Erythroblast (primary cell): ENCODE data around the gene KCP.

Experiments used
- GATA1 ChIP-seq: IDR thresholded peaks from 2 replicates; pipeline ENCODE4 v1.6.1; 2011; ENCODE audit warnings: low read depth, mild to moderate bottlenecking, control low read depth, low read length, moderate library complexity
- POLR2A ChIP-seq: IDR thresholded peaks from 2 replicates; pipeline ENCODE4 v1.6.1; 2011; ENCODE audit warnings: mild to moderate bottlenecking, low read length

- TF ChIP-seq POLR2A (no peak), GATA1 (no peak)
These were observed 36.1 kb downstream of the KCP start for GRCh38 chr7:128874140-128875031.
